RWPE2 (cell line): ENCODE data around the gene MANSC4.

Experiments used
- ATAC-seq: fragments of 200-7000 bp; cut with Tn5 transposase; 3 replicates; pipeline ENCODE4 v1.9.1; 2021; ENCODE audit warnings: low read depth
- DNase-seq: peaks from one replicate; pipeline ENCODE4 v3.0.0-alpha.2; 2020; ENCODE audit warnings: low spot score
- H3K27ac ChIP-seq: fragments of 450-650 bp; 2 replicates; pipeline ENCODE4 v1.5.1; 2017; ENCODE audit warnings: mild to moderate bottlenecking; ENCODE audit not compliant: poor library complexity, severe bottlenecking
- H3K27me3 ChIP-seq: fragments of 250-450 bp; sonication (Bioruptor Pico); 2 replicates; pipeline ENCODE4 v1.5.1; 2021; ENCODE audit warnings: mild to moderate bottlenecking, moderate library complexity; ENCODE audit not compliant: insufficient read depth, poor library complexity, severe bottlenecking
- H3K36me3 ChIP-seq: fragments of 250-450 bp; sonication (Bioruptor Pico); 2 replicates; pipeline ENCODE4 v1.5.1; 2020; ENCODE audit warnings: low read depth, mild to moderate bottlenecking, moderate library complexity
- H3K4me1 ChIP-seq: fragments of 250-450 bp; sonication (Bioruptor Pico); 2 replicates; pipeline ENCODE4 v1.5.1; 2021; ENCODE audit warnings: mild to moderate bottlenecking, moderate library complexity; ENCODE audit not compliant: insufficient read depth, poor library complexity, severe bottlenecking
- H3K4me3 ChIP-seq: fragments of 250-450 bp; sonication (Bioruptor Pico); 2 replicates; pipeline ENCODE4 v1.5.1; 2021; ENCODE audit warnings: mild to moderate bottlenecking, moderate library complexity; ENCODE audit not compliant: severe bottlenecking
- H3K9me3 ChIP-seq: fragments of 250-450 bp; sonication (Bioruptor Pico); 2 replicates; pipeline ENCODE4 v1.5.1; 2021; ENCODE audit warnings: mild to moderate bottlenecking, moderate library complexity; ENCODE audit not compliant: severe bottlenecking
- TF ChIP-seq, protein P1 (sequence below): fragments of 450-650 bp; IDR thresholded peaks from one replicate; pipeline ENCODE4 v1.5.1; 2017; ENCODE audit warnings: mild to moderate bottlenecking, moderate library complexity; ENCODE audit not compliant: poor library complexity, severe bottlenecking

Gene MANSC4

DNA sequence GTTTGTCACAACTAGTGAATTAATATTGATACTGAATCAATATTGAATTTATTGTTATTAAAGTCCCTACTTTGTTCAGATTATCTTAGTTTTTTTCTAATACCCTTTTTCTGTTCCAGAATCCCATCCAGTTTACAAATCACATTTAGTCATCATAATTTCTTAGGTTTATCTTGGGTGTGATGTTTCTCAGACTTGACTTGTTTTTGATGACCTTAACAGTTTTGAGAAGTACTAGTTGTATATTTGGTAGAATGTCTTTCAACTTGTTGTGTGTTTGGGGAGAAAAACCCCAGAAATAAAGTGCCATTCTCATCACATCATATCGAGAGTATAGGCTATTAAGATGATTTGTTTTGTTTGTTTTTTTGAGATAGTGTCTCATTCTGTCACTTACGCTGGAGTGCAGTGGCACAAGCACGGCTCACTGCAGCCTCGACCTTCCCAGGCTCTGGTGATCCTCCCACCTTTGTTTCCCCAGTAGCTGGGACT lies 49.9 kb downstream of the MANSC4 start:
- DNase-seq (no peak), ATAC-seq (no peak)
- TF ChIP-seq, protein P1, sequence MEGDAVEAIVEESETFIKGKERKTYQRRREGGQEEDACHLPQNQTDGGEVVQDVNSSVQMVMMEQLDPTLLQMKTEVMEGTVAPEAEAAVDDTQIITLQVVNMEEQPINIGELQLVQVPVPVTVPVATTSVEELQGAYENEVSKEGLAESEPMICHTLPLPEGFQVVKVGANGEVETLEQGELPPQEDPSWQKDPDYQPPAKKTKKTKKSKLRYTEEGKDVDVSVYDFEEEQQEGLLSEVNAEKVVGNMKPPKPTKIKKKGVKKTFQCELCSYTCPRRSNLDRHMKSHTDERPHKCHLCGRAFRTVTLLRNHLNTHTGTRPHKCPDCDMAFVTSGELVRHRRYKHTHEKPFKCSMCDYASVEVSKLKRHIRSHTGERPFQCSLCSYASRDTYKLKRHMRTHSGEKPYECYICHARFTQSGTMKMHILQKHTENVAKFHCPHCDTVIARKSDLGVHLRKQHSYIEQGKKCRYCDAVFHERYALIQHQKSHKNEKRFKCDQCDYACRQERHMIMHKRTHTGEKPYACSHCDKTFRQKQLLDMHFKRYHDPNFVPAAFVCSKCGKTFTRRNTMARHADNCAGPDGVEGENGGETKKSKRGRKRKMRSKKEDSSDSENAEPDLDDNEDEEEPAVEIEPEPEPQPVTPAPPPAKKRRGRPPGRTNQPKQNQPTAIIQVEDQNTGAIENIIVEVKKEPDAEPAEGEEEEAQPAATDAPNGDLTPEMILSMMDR = no peak
- H3K27me3 ChIP-seq = no peaks in the 10 kb centered on the region
- H3K4me3 ChIP-seq = no peak overlapping the region
- no peaks in the 10 kb centered on the region for H3K9me3 ChIP-seq
- H3K4me1 ChIP-seq = no peaks in the 10 kb centered on the region
- no peak overlapping the region for H3K27ac ChIP-seq
- peaks cover 14% of the 10 kb centered on the region for H3K36me3 ChIP-seq

DNA sequence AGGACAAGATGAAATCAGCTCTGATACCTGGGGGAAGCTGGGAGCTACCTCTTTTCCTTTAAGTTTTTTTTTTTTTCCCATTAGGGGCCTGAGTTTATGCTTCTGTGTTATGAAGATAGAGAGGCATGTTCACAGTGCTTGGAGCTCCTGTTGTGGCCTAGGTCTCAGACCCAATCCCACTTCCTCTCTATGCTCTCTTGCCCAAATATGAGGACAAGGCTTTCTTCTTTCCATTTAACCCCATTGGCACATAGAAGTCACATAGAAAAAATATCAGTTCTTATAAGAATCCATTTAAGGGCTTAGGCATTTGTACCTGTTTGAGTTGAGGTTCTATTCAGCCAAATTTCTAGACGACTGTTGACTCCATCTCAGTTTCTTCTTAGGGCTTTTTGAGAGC lies 56.8 kb downstream of the MANSC4 start:
- H3K36me3 ChIP-seq = peaks cover 6% of the 10 kb centered on the region; the same call in 1 of the 2 replicates
- no peak overlapping the region for H3K27ac ChIP-seq
- H3K27me3 ChIP-seq = no peaks in the 10 kb centered on the region
- H3K9me3 ChIP-seq = no peaks in the 10 kb centered on the region
- no peak overlapping the region for H3K4me3 ChIP-seq
- DNase-seq (no peak), ATAC-seq (no peak)
- H3K4me1 ChIP-seq = no peaks in the 10 kb centered on the region
- TF ChIP-seq, protein P1 = no peak
